GM20000 (cell line): Measurements from ENCODE around the gene WDR53.
"Not testable (repeated sequence)": the region's sequence is repeated elsewhere in the genome, so short reads cannot be mapped to it uniquely, and the experiment has no call there.

Experiments
- DNase-seq: peaks from one replicate; pipeline ENCODE4 v3.0.0; 2012; ENCODE audit warnings: low spot score
- CTCF ChIP-seq: IDR thresholded peaks from 2 replicates; pipeline ENCODE4 v1.5.1; 2012; ENCODE audit warnings: mild to moderate bottlenecking, control low read depth; ENCODE audit errors: extremely low read depth, missing control alignments

WDR53 gene

GRCh38 chr3:196523841-196524240 is 44.5 kb downstream of the WDR53 start:
- DNase-seq, result no peak
- no peak for TF ChIP-seq CTCF

- DNase-seq, result not testable (repeated sequence)
Measured at GRCh38 chr3:196521291-196521690, 47.1 kb downstream of the WDR53 start.

DNA sequence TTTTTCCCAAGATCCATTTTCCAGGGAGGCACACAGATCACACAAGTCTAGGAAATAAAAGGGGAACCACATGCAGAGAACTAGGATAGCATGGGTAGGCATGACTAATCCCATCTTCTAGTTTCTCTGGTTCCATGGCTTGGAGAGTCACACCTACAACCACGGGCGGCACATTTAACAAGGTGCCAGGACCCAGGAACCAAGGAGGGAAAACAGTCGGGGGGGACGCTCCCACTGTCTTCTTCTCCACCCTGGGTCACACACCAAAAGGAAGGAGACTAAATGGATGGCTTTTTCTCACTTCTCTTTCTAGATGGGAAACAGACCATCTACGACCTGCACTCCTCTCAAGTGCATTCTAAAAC is 48.7 kb downstream of the WDR53 start:
- TF ChIP-seq CTCF, result no peak
- DNase-seq, result no peak

GRCh38 chr3:196518966-196519717 is 49.2 kb downstream of the WDR53 start:
- no peak for TF ChIP-seq CTCF
- peak; percentile 25 for DNase-seq

- no peak for DNase-seq
Measured at GRCh38 chr3:196517919-196518318, 50.4 kb downstream of the WDR53 start.

DNA sequence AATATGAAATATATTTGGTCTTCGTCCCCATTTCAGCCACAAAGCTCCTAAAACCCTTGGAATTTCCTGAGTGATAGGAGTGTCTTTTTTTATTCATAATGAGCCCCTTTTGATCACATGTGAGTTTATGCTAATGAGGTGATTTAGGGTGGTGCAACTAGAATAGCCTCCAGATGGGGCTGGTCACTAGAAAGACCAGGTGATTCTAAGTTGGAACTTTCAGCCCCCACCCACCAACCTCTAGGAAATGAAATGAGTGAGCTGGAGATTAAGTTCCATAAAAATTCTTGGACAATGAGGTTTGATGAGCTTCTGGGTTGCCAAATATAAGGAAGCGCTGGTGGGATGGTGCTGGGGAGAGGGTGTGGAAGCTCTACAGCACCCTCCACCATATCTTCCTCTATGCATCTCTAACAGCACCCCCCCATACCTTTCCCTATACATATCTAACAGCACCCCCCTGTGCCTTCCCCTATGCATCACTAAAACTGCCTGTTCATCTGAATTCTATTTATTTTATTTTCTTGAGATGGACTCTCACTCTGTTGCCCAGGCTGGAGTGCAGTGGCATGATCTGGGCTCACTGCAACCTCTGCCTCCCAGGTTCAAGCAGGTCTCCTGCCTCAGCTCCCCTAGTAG is 51.1 kb downstream of the WDR53 start:
- no peak for DNase-seq

More at GRCh38 chr3:196517919-196518318, 50.4 kb downstream of the WDR53 start:
- TF ChIP-seq CTCF, result no peak

GRCh38 chr3:196514913-196515621 is 53.3 kb downstream of the WDR53 start, which contains the start of gene SMCO1:
Gene SMCO1 (minus strand): TSS chr3:196515346. CDS start chr3:196515209, 137 bp downstream.
- no peak for DNase-seq
- no peak for TF ChIP-seq CTCF

More for the DNA sequence above, 51.1 kb downstream of the WDR53 start:
- TF ChIP-seq CTCF, result no peak
